Esophagus squamous epithelium (tissue), 5 donors: ENCODE data around the gene ACTL7A. TPM values are rescaled to one million over a fixed set of nuclear protein-coding genes. Genes with fewer than 3 reads are reported as not detected.

Experiments used
- DNase-seq: peaks from one replicate; lab custom pipeline; 2025; lab: John Stamatoyannopoulos, UW
- H3K27ac ChIP-seq, 4 donors: fragments of 200-600 bp; sonication (generic); one replicate each; pipeline ENCODE4 v1.5.1; 2016 to 2019; ENCODE audit warnings: mild to moderate bottlenecking in 1 of 4
- H3K27me3 ChIP-seq, 4 donors: fragments of 200-600 bp; sonication (generic); 1 replicate in 3 of 4; 2 replicates in 1 of 4; pipeline versions ENCODE4 v1.5.1 to v1.6.0; 2017 to 2021; ENCODE audit warnings: antibody characterized with exemption in 1 of 4
- H3K36me3 ChIP-seq, 3 donors: fragments of 200-600 bp; sonication (generic); one replicate each; pipeline ENCODE4 v1.5.1; 2016 to 2019
- H3K4me1 ChIP-seq, 3 donors: fragments of 200-600 bp; sonication (generic); one replicate each; pipeline ENCODE4 v1.5.1; 2017 to 2019
- H3K4me3 ChIP-seq, 4 donors: fragments of 200-600 bp; sonication (generic); 1 replicate in 3 of 4; 2 replicates in 1 of 4; pipeline ENCODE4 v1.5.1; 2016 to 2019; ENCODE audit warnings: mild to moderate bottlenecking in 2 of 4, moderate library complexity in 1 of 4
- H3K9me3 ChIP-seq, 3 donors: fragments of 200-600 bp; sonication (generic); one replicate each; pipeline ENCODE4 v1.5.1; 2016 to 2019
- CTCF ChIP-seq, 6 experiments: fragments of 450-650 bp in 4 of 6; fragments of 200-600 bp in 2 of 6; sonication (generic) in 2 of 6; IDR thresholded peaks; one replicate each; pipeline ENCODE4 v1.5.1; 2016 to 2019; ENCODE audit warnings: antibody characterized with exemption in 6 of 6, mild to moderate bottlenecking in 4 of 6, moderate library complexity in 4 of 6
- POLR2A ChIP-seq, 4 donors: fragments of 450-650 bp; IDR thresholded peaks; one replicate each; pipeline ENCODE4 v1.6.1; 2017; ENCODE audit warnings: antibody characterized with exemption in 4 of 4, mild to moderate bottlenecking in 4 of 4, moderate library complexity in 3 of 4
- WGBS, 2 donors: methylation state at CpG; one replicate each; pipeline ENCODE4 v1.1.5; 2018; 5-methylcytosine and 5-hydroxymethylcytosine counted together
- intact Hi-C: fragments of 100-400 bp; cut with DNase I; formaldehyde crosslinking; loops from one replicate; pipeline ENCODE4 v1.15.0; 2022
- total RNA-seq, 4 donors: library from RNA; depleted of rRNA; stranded (reverse); fragments of >200 nt; gene quantifications; one replicate each; pipeline ENCODE4 v1.1.0, GENCODE V29; 2016
- donor health status: DM: yes; HTN: yes; CAD: no.

ACTL7A gene
- total RNA-seq, 4 donors from 2014 or later: not detected

- WGBS, 2 donors: 86 to 92% methylated on average over 2 of the region's 3 CpGs
- H3K27me3 ChIP-seq: no peaks in the 10 kb centered on the region
Measured at GRCh38 chr9:108864446-108864845, 2.4 kb downstream of the ACTL7A start.

GRCh38 chr9:108865037-108865436 lies 3.0 kb downstream of the ACTL7A start:
- Histone ChIP-seq H3K27ac (no peak overlapping the region), H3K4me3 (no peak overlapping the region), H3K36me3 (peaks cover 0 to 23% (median 0%) of the 10 kb centered on the region in 3 donors), H3K9me3 (no peaks in the 10 kb centered on the region), H3K27me3 (no peaks in the 10 kb centered on the region), H3K4me1 (peaks cover 0 to 3% (median 0%) of the 10 kb centered on the region in 3 donors)
- no peak for DNase-seq
- TF ChIP-seq POLR2A (IDR thresholded peaks at IDR 0.05): no peak
- TF ChIP-seq CTCF (IDR thresholded peaks at IDR 0.05): no peak
- intact Hi-C loops: no loop called here
- 93 to 96% methylated on average over 3 to 4 of the region's 4 CpGs for WGBS, 2 donors

More at GRCh38 chr9:108864446-108864845, 2.4 kb downstream of the ACTL7A start:
- no peak overlapping the region for H3K27ac ChIP-seq
- no peak for DNase-seq
- intact Hi-C loops: no loop called here
- peaks cover 0 to 9% (median 0%) of the 10 kb centered on the region in 3 donors for H3K4me1 ChIP-seq
- H3K36me3 ChIP-seq: peaks cover 0 to 19% (median 0%) of the 10 kb centered on the region in 3 donors
- TF ChIP-seq CTCF (IDR thresholded peaks at IDR 0.05) (no peak), POLR2A (IDR thresholded peaks at IDR 0.05) (no peak)
- H3K4me3 ChIP-seq: no peak overlapping the region
- H3K9me3 ChIP-seq: no peaks in the 10 kb centered on the region

GRCh38 chr9:108866001-108866420 lies 3.9 kb downstream of the ACTL7A start:
- Histone ChIP-seq H3K9me3 (no peaks in the 10 kb centered on the region), H3K27ac (no peak overlapping the region), H3K4me1 (no peaks in the 10 kb centered on the region), H3K27me3 (no peaks in the 10 kb centered on the region), H3K36me3 (peaks cover 0 to 33% (median 0%) of the 10 kb centered on the region in 3 donors), H3K4me3 (no peak overlapping the region)
- WGBS, 2 donors: 91 to 93% methylated on average over 2 of the region's 2 CpGs
- DNase-seq: no peak
- TF ChIP-seq CTCF (IDR thresholded peaks at IDR 0.05) (no peak), POLR2A (IDR thresholded peaks at IDR 0.05) (no peak)
- intact Hi-C loops: no loop called here

GRCh38 chr9:108867116-108867515 lies 5.0 kb downstream of the ACTL7A start:
- intact Hi-C loops: no loop called here
- Histone ChIP-seq H3K4me1 (no peaks in the 10 kb centered on the region), H3K27me3 (no peaks in the 10 kb centered on the region), H3K27ac (no peak overlapping the region), H3K36me3 (peaks cover 6 to 44% (median 7%) of the 10 kb centered on the region in 3 donors), H3K9me3 (no peaks in the 10 kb centered on the region), H3K4me3 (no peak overlapping the region)
- no peak for DNase-seq
- TF ChIP-seq CTCF (IDR thresholded peaks at IDR 0.05): no peak
- TF ChIP-seq POLR2A (IDR thresholded peaks at IDR 0.05): no peak

- DNase-seq: no peak
- Histone ChIP-seq H3K9me3 (no peaks in the 10 kb centered on the region), H3K27ac (no peak overlapping the region), H3K36me3 (peaks cover 6 to 51% (median 7%) of the 10 kb centered on the region in 3 donors), H3K4me1 (no peaks in the 10 kb centered on the region), H3K27me3 (no peaks in the 10 kb centered on the region), H3K4me3 (no peak overlapping the region)
- WGBS, 2 donors: 92 to 94% methylated on average over 4 of the region's 4 CpGs
- TF ChIP-seq POLR2A (IDR thresholded peaks at IDR 0.05): no peak
- TF ChIP-seq CTCF (IDR thresholded peaks at IDR 0.05): no peak
- intact Hi-C loops: no loop called here
Measured at GRCh38 chr9:108867829-108868228, 5.8 kb downstream of the ACTL7A start.
